Measurements from ENCODE around the gene PTK6.

PTK6 gene

DNA sequence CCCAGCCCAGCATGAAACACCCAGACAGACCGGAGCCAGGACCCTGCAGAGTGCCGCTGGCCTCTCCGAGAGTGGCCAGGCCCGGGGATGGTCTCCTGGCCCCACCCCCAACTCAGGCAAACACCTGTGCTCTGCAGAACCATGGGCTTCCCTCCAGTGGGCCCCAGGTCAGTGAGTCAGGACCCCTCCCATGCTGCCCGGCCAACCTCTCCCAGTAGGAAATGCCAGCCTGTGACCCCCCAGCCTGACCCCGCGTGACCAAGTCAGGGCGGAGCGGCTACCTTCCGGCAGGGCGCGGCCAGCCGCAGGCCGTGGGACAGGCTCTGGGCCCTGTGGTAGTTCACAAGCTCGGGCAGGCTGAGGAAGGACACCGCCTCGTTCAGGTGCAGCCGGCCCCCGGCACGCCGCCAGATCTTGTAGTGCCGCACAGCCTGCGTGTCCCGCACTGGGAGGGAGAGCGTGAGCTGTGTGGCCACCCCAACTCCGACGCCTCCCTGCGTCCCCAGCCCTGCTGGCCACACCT lies 3.2 kb downstream of the PTK6 start:
- Mint-ChIP-seq H3K4me3 (no peak overlapping the region), H3K9me3 (no peaks in the 10 kb centered on the region), H3K27me3 (ENCODE audit: low read depth) (peaks cover 4% of the 10 kb centered on the region), H3K4me1 (no peaks in the 10 kb centered on the region), H3K27ac (no peak overlapping the region), H3K36me3 (ENCODE audit: low read depth) (no peaks in the 10 kb centered on the region)
- TF ChIP-seq, protein P1, sequence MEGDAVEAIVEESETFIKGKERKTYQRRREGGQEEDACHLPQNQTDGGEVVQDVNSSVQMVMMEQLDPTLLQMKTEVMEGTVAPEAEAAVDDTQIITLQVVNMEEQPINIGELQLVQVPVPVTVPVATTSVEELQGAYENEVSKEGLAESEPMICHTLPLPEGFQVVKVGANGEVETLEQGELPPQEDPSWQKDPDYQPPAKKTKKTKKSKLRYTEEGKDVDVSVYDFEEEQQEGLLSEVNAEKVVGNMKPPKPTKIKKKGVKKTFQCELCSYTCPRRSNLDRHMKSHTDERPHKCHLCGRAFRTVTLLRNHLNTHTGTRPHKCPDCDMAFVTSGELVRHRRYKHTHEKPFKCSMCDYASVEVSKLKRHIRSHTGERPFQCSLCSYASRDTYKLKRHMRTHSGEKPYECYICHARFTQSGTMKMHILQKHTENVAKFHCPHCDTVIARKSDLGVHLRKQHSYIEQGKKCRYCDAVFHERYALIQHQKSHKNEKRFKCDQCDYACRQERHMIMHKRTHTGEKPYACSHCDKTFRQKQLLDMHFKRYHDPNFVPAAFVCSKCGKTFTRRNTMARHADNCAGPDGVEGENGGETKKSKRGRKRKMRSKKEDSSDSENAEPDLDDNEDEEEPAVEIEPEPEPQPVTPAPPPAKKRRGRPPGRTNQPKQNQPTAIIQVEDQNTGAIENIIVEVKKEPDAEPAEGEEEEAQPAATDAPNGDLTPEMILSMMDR (IDR thresholded peaks at IDR 0.05; ENCODE audit: unreplicated experiment in 3 of 3): no peak

GRCh38 chr20:63533388-63533787 lies 3.8 kb downstream of the PTK6 start:
- H3K4me3 Mint-ChIP-seq: no peak overlapping the region

GRCh38 chr20:63532449-63532971 lies 4.7 kb downstream of the PTK6 start:
- Mint-ChIP-seq H3K27ac (peak overlapping the region in 1 of 3 experiments; percentile 6), H3K4me1 (no peaks in the 10 kb centered on the region), H3K27me3 (ENCODE audit: low read depth) (peaks cover 4% of the 10 kb centered on the region), H3K36me3 (ENCODE audit: low read depth) (no peaks in the 10 kb centered on the region), H3K4me3 (no peak overlapping the region), H3K9me3 (no peaks in the 10 kb centered on the region)
- TF ChIP-seq, protein P1 (IDR thresholded peaks at IDR 0.05; ENCODE audit: unreplicated experiment in 3 of 3): no peak

More at GRCh38 chr20:63533388-63533787, 3.8 kb downstream of the PTK6 start:
- H3K4me1 Mint-ChIP-seq: no peaks in the 10 kb centered on the region
- no peak overlapping the region for H3K27ac Mint-ChIP-seq
- no peaks in the 10 kb centered on the region for H3K36me3 Mint-ChIP-seq (ENCODE audit: low read depth)
- no peaks in the 10 kb centered on the region for H3K9me3 Mint-ChIP-seq
- peaks cover 4% of the 10 kb centered on the region for H3K27me3 Mint-ChIP-seq (ENCODE audit: low read depth)
- TF ChIP-seq, protein P1 (IDR thresholded peaks at IDR 0.05; ENCODE audit: unreplicated experiment in 3 of 3): no peak

DNA sequence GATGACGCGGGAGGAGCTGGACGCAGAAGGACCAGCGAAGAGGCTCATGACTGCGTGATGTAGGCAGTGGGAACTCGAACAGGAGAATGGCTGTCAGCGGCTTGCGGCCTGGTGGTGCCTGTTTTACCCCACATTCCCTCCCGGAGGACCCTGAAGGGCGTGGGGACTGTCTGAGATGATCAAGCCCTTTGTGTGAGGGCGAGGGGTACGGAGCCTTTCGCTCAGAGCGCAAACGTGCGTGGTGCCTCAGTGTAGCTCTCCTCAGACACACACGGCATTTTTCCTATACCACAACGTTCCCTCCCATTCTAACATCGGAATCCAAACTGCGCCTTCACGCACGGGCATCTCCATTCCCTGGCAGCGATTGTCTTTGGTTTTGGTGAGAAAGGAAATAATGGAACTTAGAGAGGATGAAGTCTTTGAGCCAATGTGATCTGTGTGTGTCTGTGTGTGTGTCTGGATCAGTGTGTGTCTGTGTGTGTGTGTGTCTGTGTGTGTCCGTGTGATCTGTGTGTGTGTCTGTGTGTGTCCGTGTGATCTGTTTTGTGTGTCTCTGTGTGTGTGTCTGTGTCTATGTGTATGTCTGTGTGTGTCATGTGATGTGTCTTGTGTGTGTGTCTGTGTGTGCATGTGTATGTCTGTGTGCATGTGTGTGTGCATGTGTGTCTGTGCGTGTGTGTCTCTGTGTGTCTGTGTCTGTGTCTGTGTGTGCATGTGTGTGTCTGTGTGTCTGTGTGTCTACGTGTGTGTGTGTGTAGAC lies 5.3 kb downstream of the PTK6 start:
- H3K27me3 Mint-ChIP-seq (ENCODE audit: low read depth): peaks cover 4% of the 10 kb centered on the region
- H3K4me3 Mint-ChIP-seq: no peak overlapping the region
- TF ChIP-seq, protein P1 (IDR thresholded peaks at IDR 0.05; ENCODE audit: unreplicated experiment in 3 of 3): no peak
- no peaks in the 10 kb centered on the region for H3K9me3 Mint-ChIP-seq
- no peaks in the 10 kb centered on the region for H3K36me3 Mint-ChIP-seq (ENCODE audit: low read depth)
- H3K27ac Mint-ChIP-seq: peak overlapping the region in 1 of 3 experiments; percentile 6
- H3K4me1 Mint-ChIP-seq: no peaks in the 10 kb centered on the region

DNA sequence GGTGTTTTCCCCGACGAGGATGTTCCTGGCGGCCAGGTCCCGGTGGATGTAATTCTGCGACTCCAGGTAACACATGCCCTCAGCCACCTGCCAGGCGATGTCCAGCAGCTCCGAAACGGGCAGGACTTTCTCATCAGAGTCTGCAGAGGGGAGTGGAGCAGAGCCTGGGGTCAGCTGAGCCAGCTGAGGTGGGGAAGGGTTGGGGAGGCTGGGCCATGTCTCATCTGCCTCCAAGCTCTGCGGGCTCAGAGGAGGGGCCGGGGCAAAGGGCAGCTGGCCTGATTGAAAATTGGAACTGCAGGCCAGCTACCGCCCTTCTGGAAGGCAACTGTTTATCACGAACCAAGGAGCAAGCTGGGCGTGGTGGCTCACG lies 6.4 kb downstream of the PTK6 start:
- TF ChIP-seq, protein P1 (IDR thresholded peaks at IDR 0.05; ENCODE audit: unreplicated experiment in 3 of 3): no peak
- H3K4me3 Mint-ChIP-seq: no peak overlapping the region
- H3K36me3 Mint-ChIP-seq (ENCODE audit: low read depth): no peaks in the 10 kb centered on the region
- no peaks in the 10 kb centered on the region for H3K4me1 Mint-ChIP-seq
- H3K27me3 Mint-ChIP-seq (ENCODE audit: low read depth): peaks cover 4% of the 10 kb centered on the region
- H3K27ac Mint-ChIP-seq: no peak overlapping the region
- H3K9me3 Mint-ChIP-seq: no peaks in the 10 kb centered on the region

All from nephron (organoid).